Measurements from ENCODE around the gene SEMA4A. TPM values are rescaled to one million over a fixed set of nuclear protein-coding genes. Genes with fewer than 3 reads are reported as not detected.
A peak's percentile ranks its signal among the peaks of the same experiment; 100 is the strongest.

SEMA4A gene
- total and polyA plus RNA-seq, 9 of the 15 experiments (the other 6 are each of a cell fraction or from before 2014, with no cell fraction given), result 0.04 to 1.7 (median 0.45) TPM

- TF ChIP-seq ZNF518B (CRISPR knock-in tag; IDR thresholded peaks at IDR 0.05), result no peak
- TF ChIP-seq GATAD2A (IDR thresholded peaks at IDR 0.05), result no peak
- TF ChIP-seq PHF20 (IDR thresholded peaks at IDR 0.05; ENCODE audit: partially characterized antibody), result no peak
- TF ChIP-seq RBM34 (IDR thresholded peaks at IDR 0.05; ENCODE audit: borderline replicate concordance, insufficient read depth, low read length), result no peak
- no peak for TF ChIP-seq TCF7L2 (IDR thresholded peaks at IDR 0.05; ENCODE audit: low read depth, low read length)
- TF ChIP-seq OTX1 (CRISPR knock-in tag; IDR thresholded peaks at IDR 0.05), result no peak
- no peak for TF ChIP-seq ETV1 (tag; conservative IDR thresholded peaks at IDR 0.05; ENCODE audit: low read depth)
- TF ChIP-seq E2F5 (CRISPR knock-in tag; IDR thresholded peaks at IDR 0.05), result 0 out of 2 replicates have a peak, but pooled peaks have one; percentile 53
- no peak for TF ChIP-seq KLF13 (tag; IDR thresholded peaks at IDR 0.05; ENCODE audit: borderline replicate concordance, low read depth)
- no peak for TF ChIP-seq ZNF232 (CRISPR knock-in tag; IDR thresholded peaks at IDR 0.05)
- no peak for TF ChIP-seq NR2C2 (CRISPR knock-in tag; IDR thresholded peaks at IDR 0.05)
- no peak for TF ChIP-seq NR2C2 (tag; IDR thresholded peaks at IDR 0.05)
- TF ChIP-seq MYNN (IDR thresholded peaks at IDR 0.05), result peak; percentile 75; the same call in 1 of the 2 replicates
- TF ChIP-seq MYNN (CRISPR knock-in tag; IDR thresholded peaks at IDR 0.05), result no peak
- no peak for TF ChIP-seq PHB (CRISPR knock-in tag; IDR thresholded peaks at IDR 0.05)
- peak; percentile 96 for TF ChIP-seq JUND (IDR thresholded peaks at IDR 0.05; ENCODE audit: borderline replicate concordance, low read depth, low read length)
- peak; percentile 83; the same call in 1 of the 3 replicates for TF ChIP-seq JUND (tag; IDR thresholded peaks at IDR 0.05; ENCODE audit: borderline replicate concordance, low read depth, low read length)
- peak; percentile 51 for TF ChIP-seq NUFIP1 (IDR thresholded peaks at IDR 0.05; ENCODE audit: partially characterized antibody)
- no peak for TF ChIP-seq MLLT1 (IDR thresholded peaks at IDR 0.05)
- no peak for TF ChIP-seq IRF1 (CRISPR knock-in tag; IDR thresholded peaks at IDR 0.05; ENCODE audit: borderline replicate concordance)
- TF ChIP-seq CREBBP (IDR thresholded peaks at IDR 0.05; ENCODE audit: low read depth, low read length), result no peak
- TF ChIP-seq PCBP1 (IDR thresholded peaks at IDR 0.05; ENCODE audit: low read depth, low read length, poor library complexity, severe bottlenecking), result no peak
- no peak for TF ChIP-seq SIX5 (IDR thresholded peaks at IDR 0.05; ENCODE audit: borderline replicate concordance in 1 of 2, insufficient read depth in 1 of 2, low read depth in 1 of 2, low read length in 2 of 2)
Observed at GRCh38 chr1:156119503-156120209, 33.7 kb upstream of the SEMA4A start (continued).
